ENCODE data around the gene PSAT1. TPM values are rescaled to one million over a fixed set of nuclear protein-coding genes. Genes with fewer than 3 reads are reported as not detected.

The PSAT1 gene
- total RNA-seq, 1 donor from 2014 or later: 1.9 TPM

DNA sequence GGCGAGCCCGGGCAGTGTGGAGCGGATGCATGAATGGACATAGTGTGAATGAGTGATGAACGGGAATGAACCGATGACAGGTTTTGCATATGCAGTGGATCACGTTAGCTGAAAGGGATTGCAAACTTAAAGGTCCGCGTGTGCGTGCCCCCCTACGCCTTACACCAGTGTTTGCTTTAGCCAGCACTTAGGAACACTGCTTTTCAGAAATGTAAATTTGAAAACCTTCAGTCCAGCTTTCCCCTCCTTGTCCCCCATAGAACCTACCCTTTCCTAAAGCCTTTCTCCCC, 692 bp downstream of the PSAT1 start:
- H3K36me3 ChIP-seq: no peaks in the 10 kb centered on the region
- intact Hi-C loops (cut with DNase I): no loop called here
- H3K9me3 ChIP-seq: no peaks in the 10 kb centered on the region
- no peak for DNase-seq (ENCODE audit: low spot score in 2 of 2)
- peak overlapping the region; percentile 57 to 76 for H3K4me3 ChIP-seq
- no peaks in the 10 kb centered on the region for H3K27me3 ChIP-seq
- TF ChIP-seq CTCF (IDR thresholded peaks at IDR 0.05): no peak
- no peak overlapping the region for H3K27ac ChIP-seq
- peaks cover 4 to 9% of the 10 kb centered on the region in 2 donors for H3K4me1 ChIP-seq

GRCh38 chr9:78298046-78298765, 1.3 kb downstream of the PSAT1 start:
- H3K27me3 ChIP-seq: no peaks in the 10 kb centered on the region
- H3K4me3 ChIP-seq: peak overlapping the region; percentile 57 to 76
- intact Hi-C loops (cut with DNase I): no loop called here
- H3K9me3 ChIP-seq: no peaks in the 10 kb centered on the region
- no peaks in the 10 kb centered on the region for H3K36me3 ChIP-seq
- DNase-seq (ENCODE audit: low spot score in 2 of 2): no peak
- peaks cover 4 to 9% of the 10 kb centered on the region in 2 donors for H3K4me1 ChIP-seq
- H3K27ac ChIP-seq: no peak overlapping the region
- TF ChIP-seq CTCF (IDR thresholded peaks at IDR 0.05): no peak

DNA sequence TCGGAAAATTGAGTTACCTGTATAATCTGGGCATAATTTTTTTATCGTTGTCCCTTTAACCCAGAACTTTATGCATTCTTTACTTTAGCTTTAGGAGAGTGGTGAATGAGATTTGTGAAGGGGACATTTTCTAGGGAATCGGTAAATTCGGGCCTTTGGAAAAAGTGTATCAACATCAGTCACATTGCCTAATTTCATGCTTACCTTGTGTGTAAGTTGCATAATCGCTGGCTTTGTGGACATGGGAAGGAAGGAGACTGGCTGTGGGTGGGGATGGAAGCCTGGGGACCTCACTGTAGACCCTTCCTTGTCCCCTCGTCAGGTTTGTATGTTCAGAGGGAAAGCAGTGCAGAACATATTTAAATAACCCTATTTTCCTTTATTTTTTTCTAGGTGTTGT, 3.3 kb downstream of the PSAT1 start:
- no peak overlapping the region for H3K27ac ChIP-seq
- DNase-seq (ENCODE audit: low spot score in 2 of 2): no peak
- TF ChIP-seq CTCF (IDR thresholded peaks at IDR 0.05): no peak
- H3K9me3 ChIP-seq: no peaks in the 10 kb centered on the region
- intact Hi-C loops (cut with DNase I): no loop called here
- no peaks in the 10 kb centered on the region for H3K36me3 ChIP-seq
- no peaks in the 10 kb centered on the region for H3K27me3 ChIP-seq
- H3K4me3 ChIP-seq: no peak overlapping the region
- H3K4me1 ChIP-seq: peaks cover 4 to 9% of the 10 kb centered on the region in 2 donors

GRCh38 chr9:78301466-78301865, 4.5 kb downstream of the PSAT1 start:
- no peak for DNase-seq (ENCODE audit: low spot score in 2 of 2)
- Histone ChIP-seq H3K4me1 (peaks cover 4 to 9% of the 10 kb centered on the region in 2 donors), H3K27me3 (no peaks in the 10 kb centered on the region), H3K27ac (no peak overlapping the region), H3K4me3 (no peak overlapping the region), H3K9me3 (no peaks in the 10 kb centered on the region), H3K36me3 (no peaks in the 10 kb centered on the region)
- no peak for TF ChIP-seq CTCF (IDR thresholded peaks at IDR 0.05)
- intact Hi-C loops (cut with DNase I): no loop called here

- Histone ChIP-seq H3K27me3 (no peaks in the 10 kb centered on the region), H3K27ac (no peak overlapping the region), H3K4me3 (no peak overlapping the region), H3K36me3 (no peaks in the 10 kb centered on the region), H3K4me1 (no peaks in the 10 kb centered on the region), H3K9me3 (no peaks in the 10 kb centered on the region)
- peak in 1 of 2 donors; percentile 27 for DNase-seq (ENCODE audit: low spot score in 2 of 2)
- no peak for TF ChIP-seq CTCF (IDR thresholded peaks at IDR 0.05)
- intact Hi-C loops (cut with DNase I): no loop called here
Observed at GRCh38 chr9:78303377-78304062, 6.6 kb downstream of the PSAT1 start.

Data from ascending aorta (tissue), 2 donors.